Measurements from ENCODE around the gene EIF1.
A peak's percentile ranks its signal among the peaks of the same experiment; 100 is the strongest.
"Not testable (repeated sequence)": the region's sequence is repeated elsewhere in the genome, so short reads cannot be mapped to it uniquely, and the experiment has no call there.

Gene EIF1

DNA sequence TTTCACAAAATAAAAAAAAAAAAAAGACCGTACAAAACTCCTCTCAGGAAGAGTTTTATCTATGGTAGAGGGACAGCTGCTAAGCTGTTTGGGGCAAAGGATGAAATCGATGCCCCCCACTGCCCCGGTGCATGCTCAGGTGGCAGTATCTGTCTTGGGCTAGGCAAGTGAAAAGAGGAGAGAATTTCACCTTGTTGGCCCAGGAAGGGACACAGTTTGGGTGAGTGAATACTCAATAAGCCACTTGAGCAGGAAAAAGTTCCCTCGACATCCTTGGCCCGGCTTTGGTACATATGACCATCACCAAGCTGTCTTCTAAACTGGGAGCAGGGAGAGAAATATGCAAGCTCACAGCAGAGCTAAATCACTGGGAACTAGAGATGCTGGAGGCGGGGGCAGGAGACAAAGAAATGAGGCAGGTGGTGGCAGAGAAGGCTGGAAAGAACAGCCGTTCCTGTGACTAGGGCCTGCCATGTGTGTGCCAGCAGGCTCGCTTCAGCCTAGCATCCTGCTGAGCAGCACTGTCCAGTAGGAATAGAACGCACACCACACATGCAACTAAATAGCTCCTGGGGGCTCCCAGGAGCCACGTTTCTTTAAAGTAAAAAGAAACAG, 8.2 kb upstream of the EIF1 start:
- peaks cover 3% of the 10 kb centered on the region for H3K36me3 Mint-ChIP-seq
- DNase-seq (ENCODE audit: low spot score in 2 of 2) (no peak), ATAC-seq (ENCODE audit: low read depth) (no peak)
- no peaks in the 10 kb centered on the region for H3K27me3 Mint-ChIP-seq
- H3K4me3 Mint-ChIP-seq = no peak overlapping the region
- H3K4me1 Mint-ChIP-seq = peaks cover 28% of the 10 kb centered on the region
- peaks cover 4% of the 10 kb centered on the region for H3K9me3 Mint-ChIP-seq
- no peak overlapping the region for H3K27ac Mint-ChIP-seq

GRCh38 chr17:41681776-41682175, 6.9 kb upstream of the EIF1 start:
- Mint-ChIP-seq H3K9me3 (peaks cover 3% of the 10 kb centered on the region), H3K27me3 (no peaks in the 10 kb centered on the region), H3K4me3 (no peak overlapping the region), H3K27ac (no peak overlapping the region), H3K36me3 (no peaks in the 10 kb centered on the region), H3K4me1 (peaks cover 20% of the 10 kb centered on the region)
- DNase-seq (ENCODE audit: low spot score in 2 of 2) (no peak), ATAC-seq (ENCODE audit: low read depth) (no peak)

GRCh38 chr17:41682631-41683030, 6.1 kb upstream of the EIF1 start:
- no peak overlapping the region for H3K27ac Mint-ChIP-seq
- ATAC-seq (ENCODE audit: low read depth) (no peak), DNase-seq (ENCODE audit: low spot score in 2 of 2) (no peak)
- no peak overlapping the region for H3K4me3 Mint-ChIP-seq
- no peaks in the 10 kb centered on the region for H3K27me3 Mint-ChIP-seq
- H3K9me3 Mint-ChIP-seq = peaks cover under 1% of the 10 kb centered on the region
- peaks cover 18% of the 10 kb centered on the region for H3K4me1 Mint-ChIP-seq
- no peaks in the 10 kb centered on the region for H3K36me3 Mint-ChIP-seq

DNA sequence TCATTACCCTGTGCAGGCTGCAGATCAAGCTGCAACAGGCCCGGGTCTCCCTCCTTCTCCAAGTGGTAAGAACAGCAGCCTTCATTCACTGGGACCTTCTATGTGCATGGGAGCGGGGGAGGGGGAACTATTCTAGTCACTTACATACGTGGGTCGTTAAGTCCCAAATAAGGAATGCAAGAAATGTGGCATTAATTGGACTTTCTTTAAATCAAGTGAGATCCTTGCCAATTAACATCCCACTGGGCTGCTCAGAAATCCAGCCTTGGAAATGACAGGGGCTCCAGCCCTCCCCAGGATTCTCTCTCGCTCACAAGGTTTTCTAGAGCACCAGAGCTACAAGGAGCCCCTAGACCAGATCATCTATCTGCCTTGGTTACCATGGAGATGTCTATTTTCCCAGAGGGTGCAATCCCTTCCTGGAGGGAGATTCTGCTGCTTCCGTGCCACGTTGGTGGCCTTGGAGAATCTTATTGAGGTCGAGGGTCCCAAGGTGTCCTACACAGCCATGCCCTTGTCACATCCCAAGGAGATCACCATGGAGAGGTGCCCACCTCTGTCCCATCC, 5.2 kb upstream of the EIF1 start:
- no peaks in the 10 kb centered on the region for H3K36me3 Mint-ChIP-seq
- H3K27ac Mint-ChIP-seq = no peak overlapping the region
- H3K9me3 Mint-ChIP-seq = no peaks in the 10 kb centered on the region
- H3K27me3 Mint-ChIP-seq = no peaks in the 10 kb centered on the region
- DNase-seq (ENCODE audit: low spot score in 2 of 2) (no peak), ATAC-seq (ENCODE audit: low read depth) (no peak)
- peaks cover 18% of the 10 kb centered on the region for H3K4me1 Mint-ChIP-seq
- H3K4me3 Mint-ChIP-seq = no peak overlapping the region

- Mint-ChIP-seq H3K27me3 (no peaks in the 10 kb centered on the region), H3K4me1 (peaks cover 13% of the 10 kb centered on the region), H3K9me3 (no peaks in the 10 kb centered on the region), H3K36me3 (no peaks in the 10 kb centered on the region), H3K4me3 (no peak overlapping the region), H3K27ac (no peak overlapping the region)
- no peak for ATAC-seq (ENCODE audit: low read depth)
- DNase-seq (ENCODE audit: low spot score in 2 of 2) = no peak
Measured at GRCh38 chr17:41684035-41684434, 4.7 kb upstream of the EIF1 start.

GRCh38 chr17:41685753-41686152, 2.9 kb upstream of the EIF1 start:
- DNase-seq (ENCODE audit: low spot score in 2 of 2); H3K9me3 Mint-ChIP-seq; ATAC-seq (ENCODE audit: low read depth); H3K4me3 Mint-ChIP-seq; H3K27ac Mint-ChIP-seq; H3K4me1 Mint-ChIP-seq; H3K27me3 Mint-ChIP-seq: not testable (repeated sequence)
- H3K36me3 Mint-ChIP-seq = peaks cover 10% of the 10 kb centered on the region

GRCh38 chr17:41686281-41686680, 2.4 kb upstream of the EIF1 start:
- Mint-ChIP-seq H3K36me3 (peaks cover 11% of the 10 kb centered on the region), H3K4me1 (peaks cover 8% of the 10 kb centered on the region), H3K27me3 (no peaks in the 10 kb centered on the region), H3K27ac (no peak overlapping the region), H3K9me3 (no peaks in the 10 kb centered on the region), H3K4me3 (no peak overlapping the region)
- no peak for DNase-seq (ENCODE audit: low spot score in 2 of 2)
- ATAC-seq (ENCODE audit: low read depth) = no peak

DNA sequence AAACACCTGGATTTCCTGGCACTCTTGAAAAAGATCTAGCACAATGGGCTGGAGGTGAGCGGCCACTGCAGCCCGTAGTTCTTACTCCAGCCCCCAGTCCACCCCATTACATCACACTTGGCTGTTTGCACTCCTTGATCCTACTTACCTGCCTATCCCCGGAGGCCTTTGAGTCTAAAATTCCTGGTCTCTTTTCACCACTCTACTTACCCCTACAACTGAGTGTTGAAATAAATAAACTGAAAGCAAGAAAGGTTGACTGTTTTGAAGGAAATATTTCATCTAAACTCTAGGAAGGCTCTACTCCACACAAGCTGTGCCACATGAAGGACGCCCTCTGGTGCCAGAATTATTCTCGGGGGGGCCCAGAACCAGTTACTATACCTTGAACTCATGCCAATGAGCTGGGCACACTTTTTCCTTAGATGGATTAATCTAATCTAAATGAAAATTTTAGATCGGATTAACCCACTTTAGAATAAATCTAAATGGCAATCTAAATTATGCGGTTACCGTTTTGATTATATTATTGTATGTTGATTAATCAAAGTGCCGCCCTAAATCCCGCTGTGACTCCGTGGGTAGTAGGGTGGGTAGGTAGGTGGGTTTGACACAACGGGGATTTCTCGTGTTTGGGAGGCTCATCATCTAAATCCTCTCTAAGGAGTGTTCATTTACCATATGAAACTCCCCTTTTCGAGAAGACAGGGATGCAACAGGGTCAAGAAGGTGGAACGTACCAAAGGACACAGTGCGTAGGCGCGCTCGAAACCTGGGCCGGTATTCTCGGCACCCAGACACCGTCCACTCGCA, 651 bp upstream of the EIF1 start:
- H3K9me3 Mint-ChIP-seq = no peaks in the 10 kb centered on the region
- H3K36me3 Mint-ChIP-seq = peaks cover 20% of the 10 kb centered on the region
- ATAC-seq (ENCODE audit: low read depth) (peak; percentile 5), DNase-seq (ENCODE audit: low spot score in 2 of 2) (peak in 1 of 2 donors; percentile 46)
- peak overlapping the region; percentile 100 for H3K27ac Mint-ChIP-seq
- no peaks in the 10 kb centered on the region for H3K27me3 Mint-ChIP-seq
- peak overlapping the region; percentile 93 for H3K4me3 Mint-ChIP-seq
- peaks cover 17% of the 10 kb centered on the region for H3K4me1 Mint-ChIP-seq

DNA sequence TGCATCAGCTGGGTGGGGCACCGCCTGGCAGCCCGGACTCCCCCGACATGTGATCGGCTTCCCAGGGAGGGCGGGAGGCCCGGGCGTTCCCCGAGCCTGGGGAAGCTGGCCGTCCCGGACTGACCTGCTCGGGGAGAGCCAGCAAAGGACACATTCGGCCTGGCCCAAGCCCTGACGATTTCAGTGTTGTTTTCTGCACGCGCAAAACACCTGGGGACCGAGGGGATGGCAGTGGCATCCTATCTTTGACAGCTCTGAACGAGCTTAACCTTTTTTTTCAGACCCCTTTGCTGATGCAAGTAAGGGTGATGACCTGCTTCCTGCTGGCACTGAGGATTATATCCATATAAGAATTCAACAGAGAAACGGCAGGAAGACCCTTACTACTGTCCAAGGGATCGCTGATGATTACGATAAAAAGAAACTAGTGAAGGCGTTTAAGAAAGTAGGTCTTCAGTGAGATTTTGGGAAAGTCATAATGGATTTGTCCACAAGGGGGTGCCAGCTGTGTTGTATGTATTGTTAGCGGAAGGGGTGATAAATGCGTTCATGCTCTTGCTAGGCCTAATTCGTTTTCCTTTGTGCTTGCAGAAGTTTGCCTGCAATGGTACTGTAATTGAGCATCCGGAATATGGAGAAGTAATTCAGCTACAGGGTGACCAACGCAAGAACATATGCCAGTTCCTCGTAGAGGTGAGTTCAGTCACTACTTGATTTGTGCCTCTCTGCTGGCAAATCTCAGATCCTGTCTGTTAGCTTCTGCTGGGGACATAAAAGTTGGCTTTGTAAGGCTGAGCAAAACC, 1.0 kb downstream of the EIF1 start:
- DNase-seq (ENCODE audit: low spot score in 2 of 2) = peak; percentile 62 to 64
- Mint-ChIP-seq H3K4me3 (peak overlapping the region; percentile 93), H3K36me3 (peaks cover 25% of the 10 kb centered on the region), H3K4me1 (peaks cover 17% of the 10 kb centered on the region), H3K27me3 (no peaks in the 10 kb centered on the region), H3K27ac (peak overlapping the region; percentile 100), H3K9me3 (no peaks in the 10 kb centered on the region)
- ATAC-seq (ENCODE audit: low read depth) = no peak

GRCh38 chr17:41690497-41690896, 1.8 kb downstream of the EIF1 start:
- H3K27me3 Mint-ChIP-seq = no peaks in the 10 kb centered on the region
- H3K4me3 Mint-ChIP-seq = peak overlapping the region; percentile 93
- DNase-seq (ENCODE audit: low spot score in 2 of 2) (no peak), ATAC-seq (ENCODE audit: low read depth) (no peak)
- H3K9me3 Mint-ChIP-seq = no peaks in the 10 kb centered on the region
- peaks cover 25% of the 10 kb centered on the region for H3K36me3 Mint-ChIP-seq
- H3K27ac Mint-ChIP-seq = peak overlapping the region; percentile 100
- H3K4me1 Mint-ChIP-seq = peaks cover 17% of the 10 kb centered on the region

- peak; percentile 31 to 52 for DNase-seq (ENCODE audit: low spot score in 2 of 2)
- H3K36me3 Mint-ChIP-seq = peaks cover 27% of the 10 kb centered on the region
Measured at GRCh38 chr17:41691031-41691777, 2.5 kb downstream of the EIF1 start.

DNA sequence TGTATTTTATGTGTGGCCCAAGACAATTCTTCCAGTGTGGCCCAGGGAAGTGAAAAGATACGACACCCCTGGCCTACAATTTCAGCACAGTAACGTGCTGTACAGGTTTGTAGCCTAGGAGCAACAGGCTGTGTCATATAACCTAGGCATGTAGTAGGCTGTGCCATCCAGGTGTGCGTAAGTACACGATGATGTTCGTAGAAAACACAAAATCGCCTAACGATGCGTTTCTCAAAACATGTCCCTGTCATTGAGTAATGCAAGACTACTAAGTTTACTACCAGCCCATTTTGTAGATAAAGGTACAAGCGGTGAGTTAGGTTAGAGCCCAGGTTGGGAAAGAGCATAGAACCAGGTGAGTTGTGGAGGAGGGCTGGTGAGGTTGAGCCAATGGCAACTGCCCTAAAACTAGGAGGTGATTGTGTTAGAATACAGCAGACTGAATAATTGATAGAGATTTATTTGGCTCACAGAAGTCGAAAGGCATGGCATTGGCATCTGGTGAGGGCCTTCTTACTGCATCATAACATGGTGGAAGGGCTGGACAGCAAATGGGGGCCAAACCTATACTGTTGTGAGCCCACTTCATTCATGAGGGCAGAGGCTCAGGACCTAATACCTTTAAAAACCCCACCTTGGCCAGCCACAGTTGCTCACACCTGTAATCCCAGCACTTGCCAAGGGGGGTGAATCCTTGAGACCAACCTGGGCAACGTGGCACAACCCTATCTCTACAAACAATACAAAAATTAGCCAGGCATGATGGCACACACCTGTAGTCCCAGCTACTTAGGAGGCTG, 4.2 kb downstream of the EIF1 start:
- Mint-ChIP-seq H3K4me1 (peaks cover 19% of the 10 kb centered on the region), H3K36me3 (peaks cover 27% of the 10 kb centered on the region), H3K9me3 (no peaks in the 10 kb centered on the region), H3K27ac (peak overlapping the region; percentile 100), H3K27me3 (no peaks in the 10 kb centered on the region), H3K4me3 (no peak overlapping the region)
- DNase-seq (ENCODE audit: low spot score in 2 of 2) = no peak
- ATAC-seq (ENCODE audit: low read depth) = no peak

More at GRCh38 chr17:41691031-41691777, 2.5 kb downstream of the EIF1 start:
- Mint-ChIP-seq H3K4me3 (peak overlapping the region; percentile 21), H3K9me3 (no peaks in the 10 kb centered on the region), H3K27me3 (no peaks in the 10 kb centered on the region), H3K4me1 (peaks cover 20% of the 10 kb centered on the region), H3K27ac (peak overlapping the region; percentile 100)
- ATAC-seq (ENCODE audit: low read depth) = no peak
